SK-N-SH (cell line): Measurements from ENCODE around the gene CRTC1. TPM values are rescaled to one million over a fixed set of nuclear protein-coding genes. Genes with fewer than 3 reads are reported as not detected.

Source experiments
- CTCF ChIA-PET: fragments of 300-600, 350-600 bp; formaldehyde crosslinking; extraction: SDS; loops from one replicate; lab custom pipeline; 2021; lab: Yijun Ruan, JAX
- POLR2A ChIA-PET: fragments of 350-600 bp; sonication (Branson Sonifier 250); formaldehyde crosslinking; extraction: SDS; loops from one replicate; lab custom pipeline; 2020; ENCODE audit warnings: antibody characterized with exemption, inconsistent platforms; lab: Yijun Ruan, JAX
- DNase-seq: peaks from one replicate; pipeline ENCODE4 v3.0.0; 2012
- H2AFZ ChIP-seq: fragments of 200-600 bp; sonication (generic); 2 replicates; pipeline ENCODE4 v1.8.1; 2016; ENCODE audit warnings: antibody characterized with exemption, mild to moderate bottlenecking, low read depth
- H3F3A ChIP-seq: fragments of 200-600 bp; sonication (generic); replicated peaks from 2 replicates; pipeline ENCODE3; 2016; ENCODE audit warnings: antibody characterized with exemption, mild to moderate bottlenecking; ENCODE audit not compliant: insufficient read depth
- H3K27ac ChIP-seq, 2 experiments: fragments of 200-500 bp in 1 of 2; fragments of 200-600 bp in 1 of 2; sonication (Bioruptor generic) in 1 of 2; sonication (generic), shearing (Covaris generic) in 1 of 2; 2 replicates each; pipeline versions ENCODE4 v1.5.1 to v1.6.1; 2014 to 2016; ENCODE audit warnings: low read depth in 2 of 2, inconsistent platforms in 1 of 2, low read length in 1 of 2, mild to moderate bottlenecking in 1 of 2, mixed read lengths in 1 of 2
- H3K27me3 ChIP-seq: fragments of 200-600 bp; sonication (generic), shearing (Covaris generic); 2 replicates; pipeline ENCODE4 v1.6.1; 2016; ENCODE audit warnings: mixed run types; ENCODE audit not compliant: insufficient read depth
- H3K36me3 ChIP-seq, 2 experiments: fragments of 200-500 bp in 1 of 2; fragments of 200-600 bp in 1 of 2; sonication (Bioruptor generic) in 1 of 2; sonication (generic) in 1 of 2; replicated peaks in 1 of 2; 2 replicates each; pipeline versions ENCODE3 to v1.5.1; 2014 to 2016; ENCODE audit warnings: low read length in 1 of 2, mild to moderate bottlenecking in 1 of 2; ENCODE audit not compliant: insufficient read depth in 2 of 2, control insufficient read depth in 1 of 2
- H3K4me1 ChIP-seq, 2 experiments: fragments of 200-500 bp in 1 of 2; fragments of 200-600 bp in 1 of 2; sonication (Bioruptor generic) in 1 of 2; sonication (generic), shearing (Covaris generic) in 1 of 2; 2 replicates each; pipeline versions ENCODE4 v1.5.1 to v1.6.1; 2014 to 2016; ENCODE audit warnings: low read depth in 1 of 2, low read length in 1 of 2, mixed run types in 1 of 2; ENCODE audit not compliant: insufficient read depth in 2 of 2, control insufficient read depth in 1 of 2
- H3K4me2 ChIP-seq: fragments of 200-600 bp; sonication (generic), shearing (Covaris generic); 2 replicates; pipeline ENCODE4 v1.6.1; 2017; ENCODE audit warnings: mixed run types
- H3K4me3 ChIP-seq, 2 experiments: fragments of 200-500 bp in 1 of 2; fragments of 200-600 bp in 1 of 2; sonication (Bioruptor generic) in 1 of 2; sonication (generic), shearing (Covaris generic) in 1 of 2; 2 replicates each; pipeline versions ENCODE4 v1.5.1 to v1.8.1; 2014 to 2016; ENCODE audit warnings: low read depth in 2 of 2, inconsistent platforms in 1 of 2, low read length in 1 of 2, mild to moderate bottlenecking in 1 of 2, mixed read lengths in 1 of 2, moderate library complexity in 1 of 2
- H3K79me2 ChIP-seq: fragments of 200-600 bp; sonication (generic); 2 replicates; pipeline ENCODE4 v1.8.1; 2017; ENCODE audit warnings: mild to moderate bottlenecking; ENCODE audit not compliant: insufficient read depth
- H3K9ac ChIP-seq: fragments of 200-600 bp; sonication (generic); 2 replicates; pipeline ENCODE4 v1.6.1; 2017; ENCODE audit warnings: mixed run types
- H3K9me2 ChIP-seq: fragments of 200-600 bp; sonication (generic); 2 replicates; pipeline ENCODE4 v1.6.1; 2017; ENCODE audit warnings: mixed run types
- H3K9me3 ChIP-seq: fragments of 200-600 bp; sonication (generic); 2 replicates; pipeline ENCODE4 v1.6.1; 2017; ENCODE audit warnings: mixed run types, mild to moderate bottlenecking, moderate library complexity
- H4K20me1 ChIP-seq: fragments of 200-600 bp; sonication (generic); 2 replicates; pipeline ENCODE4 v1.6.1; 2017; ENCODE audit warnings: mild to moderate bottlenecking, mixed run types; ENCODE audit not compliant: insufficient read depth
- EP300 ChIP-seq, 2 experiments: IDR thresholded peaks; 2 replicates each; pipeline versions ENCODE4 v1.4.0 to v1.6.1; 2012; ENCODE audit warnings: borderline replicate concordance in 1 of 2, low read depth in 1 of 2, low read length in 1 of 2
- GABPA ChIP-seq: IDR thresholded peaks from 2 replicates; pipeline ENCODE4 v1.4.0; 2012; ENCODE audit warnings: low read depth, mild to moderate bottlenecking
- GATA2 ChIP-seq: sonication (generic); formaldehyde crosslinking; IDR thresholded peaks from 2 replicates; pipeline ENCODE4 v1.5.0; 2020; ENCODE audit warnings: mild to moderate bottlenecking, missing genetic modification reagents
- POLR2AphosphoS5 ChIP-seq: IDR thresholded peaks from 2 replicates; pipeline ENCODE4 v1.6.1; 2012; ENCODE audit warnings: low read depth, low read length
- RAD21 ChIP-seq: IDR thresholded peaks from 2 replicates; pipeline ENCODE4 v1.6.1; 2012; ENCODE audit warnings: mild to moderate bottlenecking, low read length
- SIN3A ChIP-seq: IDR thresholded peaks from 2 replicates; pipeline ENCODE4 v1.6.1; 2012; ENCODE audit warnings: low read depth, mild to moderate bottlenecking, low read length, moderate library complexity, borderline replicate concordance
- SMC3 ChIP-seq: IDR thresholded peaks from 2 replicates; pipeline ENCODE4 v1.6.1; 2012; ENCODE audit warnings: low read depth, low read length, improper control_type of control experiment
- WGBS: methylation state at CpG from one replicate; pipeline ENCODE4 v1.1.6; 2017; ENCODE audit warnings: low lambda C conversion rate; 5-methylcytosine and 5-hydroxymethylcytosine counted together
- polyA plus RNA-seq, 3 experiments: library from polyadenylated mRNA; depleted of rRNA; stranded (reverse); fragments of >200 nt; gene quantifications; 2 replicates each; pipeline ENCODE4 v1.2.3, GENCODE V29; 2012
- TF ChIP-seq, protein P1 (sequence below): fragments of 200-600 bp; sonication (generic); IDR thresholded peaks from 2 replicates; pipeline ENCODE4 v1.6.1; 2017; ENCODE audit warnings: antibody characterized with exemption, mild to moderate bottlenecking, moderate library complexity

Gene CRTC1
- polyA plus RNA-seq, 1 of the 3 experiments (the other 2 are of a cell fraction), result 5.0 TPM

DNA sequence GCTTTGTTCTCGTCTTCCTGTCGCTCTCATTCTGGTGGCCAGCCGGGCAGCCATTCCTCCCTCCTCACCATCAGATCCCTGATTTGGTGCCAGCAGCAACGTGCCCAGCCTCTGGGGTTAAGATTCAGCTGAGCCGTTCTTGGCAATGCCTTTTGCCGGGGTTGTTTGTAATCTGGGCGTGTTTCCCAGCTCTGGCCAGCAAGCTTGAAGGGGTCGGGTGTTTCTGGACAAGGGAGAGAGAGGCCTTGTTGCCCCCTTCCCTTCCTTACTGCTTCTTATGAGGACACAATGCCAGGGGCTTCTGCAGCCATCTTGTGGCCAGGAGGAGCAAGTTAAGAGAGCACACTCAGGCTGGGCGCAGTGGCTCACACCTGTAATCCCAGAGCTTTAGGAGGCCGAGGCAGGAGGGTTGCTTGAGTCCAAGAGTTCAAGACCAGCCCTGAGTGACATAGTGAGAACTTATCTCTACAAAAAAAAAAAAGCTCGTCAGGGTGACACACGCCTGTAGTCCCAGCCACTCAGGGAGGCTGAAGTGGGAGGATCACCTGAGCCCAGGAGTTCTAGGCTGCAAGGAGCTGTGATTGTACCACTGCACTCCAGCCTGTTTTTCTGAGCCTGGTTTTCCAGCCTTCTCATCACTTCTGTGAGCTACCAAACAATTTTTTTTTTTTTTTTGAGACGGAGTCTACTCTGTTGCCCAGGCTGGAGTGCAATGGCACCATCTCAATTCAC, 10.7 kb upstream of the CRTC1 start (continued):
- TF ChIP-seq, protein P1, sequence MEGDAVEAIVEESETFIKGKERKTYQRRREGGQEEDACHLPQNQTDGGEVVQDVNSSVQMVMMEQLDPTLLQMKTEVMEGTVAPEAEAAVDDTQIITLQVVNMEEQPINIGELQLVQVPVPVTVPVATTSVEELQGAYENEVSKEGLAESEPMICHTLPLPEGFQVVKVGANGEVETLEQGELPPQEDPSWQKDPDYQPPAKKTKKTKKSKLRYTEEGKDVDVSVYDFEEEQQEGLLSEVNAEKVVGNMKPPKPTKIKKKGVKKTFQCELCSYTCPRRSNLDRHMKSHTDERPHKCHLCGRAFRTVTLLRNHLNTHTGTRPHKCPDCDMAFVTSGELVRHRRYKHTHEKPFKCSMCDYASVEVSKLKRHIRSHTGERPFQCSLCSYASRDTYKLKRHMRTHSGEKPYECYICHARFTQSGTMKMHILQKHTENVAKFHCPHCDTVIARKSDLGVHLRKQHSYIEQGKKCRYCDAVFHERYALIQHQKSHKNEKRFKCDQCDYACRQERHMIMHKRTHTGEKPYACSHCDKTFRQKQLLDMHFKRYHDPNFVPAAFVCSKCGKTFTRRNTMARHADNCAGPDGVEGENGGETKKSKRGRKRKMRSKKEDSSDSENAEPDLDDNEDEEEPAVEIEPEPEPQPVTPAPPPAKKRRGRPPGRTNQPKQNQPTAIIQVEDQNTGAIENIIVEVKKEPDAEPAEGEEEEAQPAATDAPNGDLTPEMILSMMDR, result no peak; the same call in 1 of the 2 replicates
- TF ChIP-seq EP300 (IDR thresholded peaks at IDR 0.05; ENCODE audit: borderline replicate concordance in 1 of 2, low read depth in 1 of 2, low read length in 1 of 2) (no peak), SIN3A (no peak), POLR2AphosphoS5 (no peak)

DNA sequence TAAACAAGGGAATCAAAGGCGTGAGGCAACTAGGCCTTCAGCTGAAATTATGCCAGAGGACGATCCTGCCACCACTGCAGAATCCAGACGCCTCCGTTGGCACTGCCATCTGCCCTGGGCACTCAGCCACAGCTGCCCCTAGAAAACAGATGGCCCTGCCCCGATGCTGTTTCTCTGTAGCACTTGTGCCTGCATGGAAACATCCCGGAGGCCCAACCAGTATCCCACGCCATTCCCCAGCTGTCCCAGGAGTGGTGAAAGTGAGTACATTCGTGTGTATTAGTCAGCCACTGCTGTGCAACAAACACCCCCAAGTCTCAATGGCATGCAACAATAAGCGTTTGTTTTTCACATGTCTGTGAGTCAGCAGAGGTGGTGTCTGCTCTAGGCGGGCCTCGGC, 8.9 kb upstream of the CRTC1 start:
- 69% methylated on average over 8 of the region's 11 CpGs for WGBS
- CTCF ChIA-PET, result interaction anchor here (0.8 to 3.1 kb wide), 4 partner anchors 78 to 223 kb away, joined by 3 to 14 read pairs (median 6); no protein-coding TSS in a partner anchor
- peak in 1 of 2 experiments; percentile 44; a peak in 1 of 4 replicates for TF ChIP-seq EP300 (IDR thresholded peaks at IDR 0.05; ENCODE audit: borderline replicate concordance in 1 of 2, low read depth in 1 of 2, low read length in 1 of 2)
- no peak for TF ChIP-seq RAD21
- Histone ChIP-seq H3K79me2 (no peaks in the 10 kb centered on the region), H3K9me3 (no peaks in the 10 kb centered on the region), H3K9me2 (no peaks in the 10 kb centered on the region), H3K36me3 (no peaks in the 10 kb centered on the region), H3K4me1 (peaks cover 15 to 25% of the 10 kb centered on the region in 2 experiments; a peak in 3 of 4 replicates), H3K4me3 (no peak overlapping the region), H2AFZ (no peak overlapping the region), H3F3A (peaks cover 3% of the 10 kb centered on the region), H3K4me2 (no peak overlapping the region), H3K27me3 (no peaks in the 10 kb centered on the region), H3K27ac (peak overlapping the region in 1 of 2 experiments; percentile 26; a peak in 1 of 4 replicates), H4K20me1 (no peaks in the 10 kb centered on the region), H3K9ac (no peak overlapping the region)
- POLR2A ChIA-PET, result no interaction called here
- DNase-seq, result peak; percentile 73

DNA sequence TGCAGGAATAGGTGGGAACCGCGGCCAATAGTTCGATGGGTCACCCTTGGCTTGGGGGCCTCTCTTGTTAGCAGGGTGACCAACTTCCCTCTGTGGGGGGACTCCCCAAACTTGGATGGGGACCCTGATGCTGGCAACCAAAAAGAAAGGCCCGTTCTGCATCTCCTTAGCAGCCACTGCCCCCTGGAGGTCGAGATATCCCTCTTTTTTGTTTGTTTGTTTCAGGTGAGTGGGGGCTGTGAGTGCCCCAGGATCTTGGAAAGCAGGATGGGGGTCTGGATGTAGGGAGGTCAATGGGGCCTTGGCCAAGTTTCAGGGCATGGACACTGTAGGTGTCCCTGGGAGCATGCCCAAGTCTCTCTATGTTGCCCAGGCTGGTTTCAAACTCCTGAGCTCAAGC, 7.7 kb upstream of the CRTC1 start:
- H3K9me2 ChIP-seq, result no peaks in the 10 kb centered on the region
- H3K27ac ChIP-seq, result no peak overlapping the region
- H3K9me3 ChIP-seq, result no peaks in the 10 kb centered on the region
- no peak overlapping the region for H2AFZ ChIP-seq
- ChIA-PET CTCF (interaction anchor here (1.0 to 3.1 kb wide), 6 partner anchors 82 to 224 kb away, joined by 3 to 14 read pairs (median 4); no protein-coding TSS in a partner anchor), POLR2A (interaction anchor here (0.6 kb wide), 1 partner anchor 609 kb away, joined by 5 read pairs; no protein-coding TSS in a partner anchor)
- H3K4me3 ChIP-seq, result no peak overlapping the region
- no peak overlapping the region for H3K4me2 ChIP-seq
- 80% methylated on average over 4 of the region's 5 CpGs for WGBS
- H3K9ac ChIP-seq, result no peak overlapping the region
- no peaks in the 10 kb centered on the region for H3K79me2 ChIP-seq
- no peaks in the 10 kb centered on the region for H4K20me1 ChIP-seq
- peaks cover 13 to 15% of the 10 kb centered on the region in 2 experiments; a peak in 2 of 4 replicates for H3K4me1 ChIP-seq
- H3K36me3 ChIP-seq, result no peaks in the 10 kb centered on the region
- H3F3A ChIP-seq, result peaks cover 3% of the 10 kb centered on the region
- no peak for DNase-seq
- no peaks in the 10 kb centered on the region for H3K27me3 ChIP-seq
- TF ChIP-seq RAD21 (peak; percentile 58), SMC3 (peak; percentile 41), GABPA (no peak), GATA2 (CRISPR knock-in tag) (no peak)
- TF ChIP-seq, protein P1, result peak; percentile 54
